ENCODE measurements around the gene HEMGN.

GRCh38 chr9:97980479-97980803, 42.5 kb upstream of the HEMGN start:
- TF ChIP-seq CTCF (IDR thresholded peaks at IDR 0.05; ENCODE audit: poor library complexity) (no peak), EZH2 (IDR thresholded peaks at IDR 0.05; ENCODE audit: borderline replicate concordance) (no peak)

Data from hepatocyte (in vitro differentiated cells).